H1 (cell line): ENCODE data around the gene MAP4K1. TPM values are rescaled to one million over a fixed set of nuclear protein-coding genes. Genes with fewer than 3 reads are reported as not detected.

Experiments used
- CTCF ChIA-PET: fragments of 300-600 bp; sonication (Branson Sonifier 250); formaldehyde crosslinking; loops from one replicate; lab custom pipeline; 2021; ENCODE audit not compliant: partially characterized antibody; lab: Charles Lee
- POLR2A ChIA-PET: fragments of 300-600 bp; sonication (Branson Sonifier 250); formaldehyde crosslinking; loops from one replicate; lab custom pipeline; 2021; ENCODE audit warnings: inconsistent platforms; ENCODE audit not compliant: partially characterized antibody; lab: Charles Lee
- DNase-seq, 2 experiments: peaks; one replicate each; pipeline versions ENCODE4 v3.0.0 to v3.0.0-alpha.2; 2010 to 2022; ENCODE audit warnings: low spot score in 2 of 2, low read depth in 1 of 2, mixed read lengths in 1 of 2
- FAIRE-seq: peaks from 2 replicates; lab custom pipeline; 2011; peaks lifted over from hg19 to GRCh38; lab: Jason Lieb, UNC
- H2AFZ ChIP-seq: 2 replicates; pipeline ENCODE4 v1.8.1; 2012; ENCODE audit warnings: low read length, inconsistent platforms
- H2AK5ac ChIP-seq: 2 replicates; pipeline ENCODE4 v1.6.1; 2013; ENCODE audit warnings: low read depth, low read length
- H2BK120ac ChIP-seq: replicated peaks from 2 replicates; pipeline ENCODE3; 2013; ENCODE audit warnings: low read depth, low read length, inconsistent platforms
- H2BK12ac ChIP-seq: 2 replicates; pipeline ENCODE4 v1.6.1; 2013; ENCODE audit warnings: low read depth, low read length
- H2BK15ac ChIP-seq: 2 replicates; pipeline ENCODE4 v1.6.1; 2013; ENCODE audit warnings: low read length
- H2BK20ac ChIP-seq: 2 replicates; pipeline ENCODE4 v1.6.1; 2013; ENCODE audit warnings: low read length
- H2BK5ac ChIP-seq: 2 replicates; pipeline ENCODE4 v1.6.1; 2013; ENCODE audit warnings: low read depth, low read length
- H3K14ac ChIP-seq: 2 replicates; pipeline ENCODE4 v1.6.1; 2013; ENCODE audit warnings: inconsistent platforms; ENCODE audit not compliant: insufficient read length
- H3K18ac ChIP-seq: 2 replicates; pipeline ENCODE4 v1.6.1; 2013; ENCODE audit warnings: low read length; ENCODE audit errors: extremely low read depth
- H3K23ac ChIP-seq: 2 replicates; pipeline ENCODE4 v1.6.1; 2013; ENCODE audit warnings: inconsistent platforms; ENCODE audit not compliant: insufficient read length
- H3K23me2 ChIP-seq: 2 replicates; pipeline ENCODE4 v1.6.1; 2013; ENCODE audit warnings: low read depth, low read length
- H3K27ac ChIP-seq: 2 replicates; pipeline ENCODE4 v1.6.1; 2011; ENCODE audit warnings: low read depth, low read length, inconsistent platforms
- H3K27me3 ChIP-seq, 4 experiments: replicated peaks in 1 of 4; 1 replicate in 1 of 4; 2 replicates in 3 of 4; pipeline versions ENCODE4 v1.6.1 to v1.8.1; 2011 to 2013; ENCODE audit warnings: low read length in 3 of 4, mild to moderate bottlenecking in 3 of 4, inconsistent platforms in 2 of 4, mixed read lengths in 2 of 4, moderate library complexity in 1 of 4; ENCODE audit not compliant: control insufficient read depth in 3 of 4, insufficient read depth in 3 of 4; ENCODE audit errors: extremely low read depth in 1 of 4
- H3K36me3 ChIP-seq, 4 experiments: 2 replicates each; pipeline versions ENCODE4 v1.6.1 to v1.8.1; 2011 to 2013; ENCODE audit warnings: mild to moderate bottlenecking in 4 of 4, low read length in 3 of 4, moderate library complexity in 2 of 4, control low read depth in 1 of 4, inconsistent platforms in 1 of 4; ENCODE audit not compliant: insufficient read depth in 4 of 4, control insufficient read depth in 2 of 4
- H3K4ac ChIP-seq: replicated peaks from 2 replicates; pipeline ENCODE3; 2013; ENCODE audit warnings: low read length, low read depth, mixed read lengths, inconsistent platforms; ENCODE audit not compliant: insufficient read length
- H3K4me1 ChIP-seq, 4 experiments: replicated peaks in 1 of 4; 1 replicate in 1 of 4; 2 replicates in 3 of 4; pipeline versions ENCODE4 v1.6.1 to v1.8.1; 2011 to 2013; ENCODE audit warnings: low read length in 3 of 4, inconsistent platforms in 2 of 4, mixed read lengths in 1 of 4; ENCODE audit not compliant: insufficient read depth in 4 of 4, control insufficient read depth in 3 of 4
- H3K4me2 ChIP-seq, 2 experiments: 2 replicates each; pipeline versions ENCODE4 v1.6.1 to v1.8.1; 2011 to 2013; ENCODE audit warnings: low read depth in 2 of 2, low read length in 2 of 2, control low read depth in 1 of 2, inconsistent platforms in 1 of 2, mild to moderate bottlenecking in 1 of 2; ENCODE audit not compliant: insufficient read depth in 1 of 2
- H3K4me3 ChIP-seq, 4 experiments: fragments of 200-600, 300-600 bp in 1 of 4; sonication (generic), shearing (Covaris generic), sonication (Bioruptor Twin) in 1 of 4; 2 replicates each; pipeline versions ENCODE4 v1.5.1 to v1.8.1; 2011 to 2016; ENCODE audit warnings: low read length in 4 of 4, low read depth in 3 of 4, control low read depth in 2 of 4, inconsistent platforms in 2 of 4, mild to moderate bottlenecking in 2 of 4, mixed read lengths in 1 of 4, moderate library complexity in 1 of 4; ENCODE audit not compliant: insufficient read depth in 2 of 4; ENCODE audit errors: extremely low read depth in 1 of 4
- H3K56ac ChIP-seq: replicated peaks from 2 replicates; pipeline ENCODE3; 2013; ENCODE audit warnings: low read depth, mild to moderate bottlenecking, mixed read lengths, low read length, inconsistent platforms; ENCODE audit not compliant: insufficient read length
- H3K79me1 ChIP-seq: 2 replicates; pipeline ENCODE4 v1.6.1; 2013; ENCODE audit warnings: low read depth, low read length, control low read depth
- H3K79me2 ChIP-seq, 2 experiments: 2 replicates each; pipeline versions ENCODE4 v1.6.1 to v1.8.1; 2012 to 2013; ENCODE audit warnings: low read length in 2 of 2, mild to moderate bottlenecking in 2 of 2, inconsistent platforms in 1 of 2; ENCODE audit not compliant: insufficient read depth in 2 of 2, control insufficient read depth in 1 of 2
- H3K9ac ChIP-seq, 4 experiments: replicated peaks in 1 of 4; 1 replicate in 1 of 4; 2 replicates in 3 of 4; pipeline versions ENCODE4 v1.6.1 to v1.8.1; 2011 to 2013; ENCODE audit warnings: low read depth in 3 of 4, low read length in 3 of 4, control low read depth in 2 of 4, mild to moderate bottlenecking in 2 of 4, moderate library complexity in 2 of 4, inconsistent platforms in 1 of 4; ENCODE audit errors: extremely low read depth in 1 of 4
- H3K9me3 ChIP-seq, 2 experiments: 2 replicates each; pipeline versions ENCODE4 v1.6.1 to v1.8.1; 2012 to 2013; ENCODE audit warnings: mild to moderate bottlenecking in 2 of 2, moderate library complexity in 2 of 2, control low read depth in 1 of 2, inconsistent platforms in 1 of 2, low read depth in 1 of 2, low read length in 1 of 2, mixed read lengths in 1 of 2; ENCODE audit not compliant: insufficient read depth in 2 of 2
- H4K20me1 ChIP-seq, 2 experiments: replicated peaks in 1 of 2; 2 replicates each; pipeline versions ENCODE3 to v1.8.1; 2011 to 2013; ENCODE audit warnings: inconsistent platforms in 2 of 2, low read length in 2 of 2, mild to moderate bottlenecking in 1 of 2; ENCODE audit not compliant: insufficient read depth in 2 of 2, control insufficient read depth in 1 of 2
- H4K5ac ChIP-seq: 2 replicates; pipeline ENCODE4 v1.6.1; 2013; ENCODE audit warnings: low read length, low read depth, mixed read lengths, inconsistent platforms; ENCODE audit not compliant: insufficient read length
- H4K8ac ChIP-seq: 2 replicates; pipeline ENCODE4 v1.8.0; 2013; ENCODE audit warnings: mild to moderate bottlenecking, moderate library complexity, low read length, inconsistent platforms; ENCODE audit not compliant: insufficient read depth; ENCODE audit errors: extremely low read depth
- H4K91ac ChIP-seq: replicated peaks from 2 replicates; pipeline ENCODE3; 2013; ENCODE audit warnings: low read length, mixed read lengths, inconsistent platforms; ENCODE audit not compliant: insufficient read length
- E2F6 ChIP-seq: IDR thresholded peaks from 2 replicates; pipeline ENCODE4 v1.6.1; 2012; ENCODE audit warnings: inconsistent platforms
- EP300 ChIP-seq, 2 experiments: IDR thresholded peaks; 1 replicate in 1 of 2; 2 replicates in 1 of 2; pipeline ENCODE4 v1.6.1; 2011 to 2012; ENCODE audit warnings: low read depth in 2 of 2, low read length in 2 of 2, mild to moderate bottlenecking in 2 of 2, borderline replicate concordance in 1 of 2, inconsistent platforms in 1 of 2, moderate library complexity in 1 of 2
- GTF2F1 ChIP-seq: IDR thresholded peaks from 2 replicates; pipeline ENCODE4 v1.6.1; 2012; ENCODE audit warnings: low read depth, low read length, improper control_type of control experiment, borderline replicate concordance
- HDAC6 ChIP-seq: IDR thresholded peaks from one replicate; pipeline ENCODE4 v1.7.1; 2012; ENCODE audit warnings: low read depth, mild to moderate bottlenecking, inconsistent platforms, low read length, moderate library complexity
- RXRA ChIP-seq: IDR thresholded peaks from 2 replicates; pipeline ENCODE4 v1.6.1; 2011; ENCODE audit warnings: low read depth, mild to moderate bottlenecking, low read length, moderate library complexity; ENCODE audit not compliant: insufficient read depth
- SIX5 ChIP-seq: IDR thresholded peaks from 2 replicates; pipeline ENCODE4 v1.6.1; 2011; ENCODE audit warnings: mild to moderate bottlenecking, low read depth, low read length
- SP1 ChIP-seq: IDR thresholded peaks from 2 replicates; pipeline ENCODE4 v1.6.1; 2011; ENCODE audit warnings: low read depth, low read length
- SRF ChIP-seq: IDR thresholded peaks from 2 replicates; pipeline ENCODE4 v1.6.1; 2011; ENCODE audit warnings: mild to moderate bottlenecking, low read depth, low read length, moderate library complexity
- SUZ12 ChIP-seq: fragments of 200-600 bp; sonication (generic); IDR thresholded peaks from 2 replicates; pipeline ENCODE4 v1.6.1; 2012; ENCODE audit warnings: mild to moderate bottlenecking, inconsistent platforms, low read length, moderate library complexity, mixed read lengths
- WGBS, 2 experiments: shearing (Covaris generic) in 1 of 2; methylation state at CpG; one replicate each; pipeline versions ENCODE4 v1.1.6 to v1.1.7; 2013 to 2015; ENCODE audit warnings: low lambda C conversion rate in 2 of 2, mixed read lengths in 2 of 2, inconsistent platforms in 1 of 2, low coverage in 1 of 2, missing lambda C conversion rate in 1 of 2; ENCODE audit not compliant: insufficient replicate concordance in 2 of 2, insufficient coverage in 1 of 2, insufficient read length in 1 of 2; ENCODE audit errors: extremely low coverage in 1 of 2, missing lambda C conversion rate in 1 of 2; 5-methylcytosine and 5-hydroxymethylcytosine counted together
- polyA plus RNA-seq, 7 experiments: library from polyadenylated mRNA; depleted of rRNA in 3 of 7; stranded (reverse) in 5 of 7; unstranded in 2 of 7; fragments of >200 nt in 5 of 7; fragments of 200-250 nt in 2 of 7; gene quantifications; 1 replicate in 5 of 7; 2 replicates in 1 of 7; 4 replicates in 1 of 7; pipeline versions ENCODE4 v1.2.1 to v1.2.3, GENCODE V29; 2011 to 2013; ENCODE audit warnings: missing spikeins in 2 of 7, mixed read lengths in 2 of 7
- total RNA-seq: library from RNA; stranded (reverse); fragmentation: NEBNext Ultra II Directional; extraction: Animal tissue kit (Norgen Biotek cat#: 25700); gene quantifications from 2 replicates; pipeline ENCODE4 v1.2.1, GENCODE V29; 2021

MAP4K1 gene
- total and polyA plus RNA-seq, 2 of the 8 experiments (the other 6 are each of a cell fraction or from before 2014, with no cell fraction given): 9.0 to 10.4 TPM

DNA sequence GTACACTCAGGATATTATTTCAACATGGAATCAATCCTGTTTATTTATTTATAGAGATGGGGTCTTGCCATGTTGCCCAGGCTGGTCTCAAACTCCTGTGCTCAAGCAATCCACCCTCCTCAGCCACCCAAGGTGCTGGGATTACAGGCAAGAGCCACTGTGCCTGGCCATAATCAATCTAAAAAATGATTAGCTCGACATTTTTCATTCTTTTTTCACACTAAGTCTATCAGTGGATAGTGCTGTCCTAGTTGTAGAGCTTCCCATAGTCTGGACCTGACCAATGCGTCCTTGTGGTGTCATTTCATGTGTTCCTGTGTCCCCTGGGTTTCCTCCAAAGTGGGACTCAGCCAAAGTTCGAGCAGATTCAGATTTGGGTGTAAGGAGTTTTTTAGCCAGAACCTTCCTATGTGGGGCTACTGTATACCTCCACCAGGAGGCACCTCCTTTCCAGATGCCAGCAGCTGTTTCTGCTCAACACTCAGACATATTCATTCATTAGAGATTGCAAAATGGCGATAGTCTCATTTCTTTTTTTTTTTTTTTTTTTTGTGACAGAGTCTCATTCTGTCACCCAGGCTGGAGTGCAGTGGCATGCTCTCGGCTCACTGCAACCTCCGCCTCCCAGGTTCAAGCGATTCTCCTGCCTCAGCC lies 61.1 kb downstream of the MAP4K1 start:
- FAIRE-seq: no peak
- H2AFZ ChIP-seq: no peak overlapping the region
- TF ChIP-seq SRF: no peak
- TF ChIP-seq RXRA: no peak
- TF ChIP-seq SIX5: no peak
- no peak for TF ChIP-seq HDAC6
- no peak for TF ChIP-seq E2F6
- no peak for TF ChIP-seq GTF2F1
- TF ChIP-seq SUZ12: no peak
- no peak for TF ChIP-seq SP1
- TF ChIP-seq EP300 (IDR thresholded peaks at IDR 0.05; ENCODE audit: borderline replicate concordance in 1 of 2, low read depth in 2 of 2, low read length in 2 of 2): no peak

More for the DNA sequence above, 61.1 kb downstream of the MAP4K1 start:
- WGBS, 2 experiments: 92% methylated on average over 6 of the region's 7 CpGs; no CpG with 5 or more reads in 1 of the 2 experiments
- H3K4me1 ChIP-seq: no peaks in the 10 kb centered on the region
- POLR2A ChIA-PET: interaction anchor here (0.9 kb wide), 1 partner anchor 10 kb away, joined by 3 read pairs; no protein-coding TSS in a partner anchor
- no peak overlapping the region; a peak in 1 of 7 replicates for H3K9ac ChIP-seq
- H3K18ac ChIP-seq: no peak overlapping the region
- H4K91ac ChIP-seq: no peak overlapping the region
- no peak overlapping the region for H3K23ac ChIP-seq
- no peak overlapping the region for H3K4me2 ChIP-seq
- peaks cover 0 to 7% (median 0%) of the 10 kb centered on the region in 4 experiments; a peak in 1 of 8 replicates for H3K36me3 ChIP-seq
- H3K4ac ChIP-seq: no peak overlapping the region
- no peak overlapping the region for H3K14ac ChIP-seq
- no peak overlapping the region for H2BK20ac ChIP-seq
- H4K8ac ChIP-seq: no peak overlapping the region
- no peak overlapping the region for H2BK12ac ChIP-seq
- no peaks in the 10 kb centered on the region for H3K79me2 ChIP-seq
- no peak overlapping the region for H3K56ac ChIP-seq
- H2BK15ac ChIP-seq: no peak overlapping the region
- CTCF ChIA-PET: interaction anchor here (0.9 to 1.8 kb wide), 5 partner anchors 10 to 142 kb away, joined by 4 to 5 read pairs (median 4); no protein-coding TSS in a partner anchor
- DNase-seq: no peak
- no peaks in the 10 kb centered on the region for H3K79me1 ChIP-seq
- no peaks in the 10 kb centered on the region for H3K27me3 ChIP-seq
- no peak overlapping the region for H2BK5ac ChIP-seq
- H3K23me2 ChIP-seq: no peaks in the 10 kb centered on the region
- H3K27ac ChIP-seq: no peak overlapping the region
- no peak overlapping the region for H2BK120ac ChIP-seq
- peaks cover 0 to 3% of the 10 kb centered on the region in 2 experiments for H4K20me1 ChIP-seq
- H4K5ac ChIP-seq: no peak overlapping the region
- H3K9me3 ChIP-seq: no peaks in the 10 kb centered on the region
- H3K4me3 ChIP-seq: no peak overlapping the region
- H2AK5ac ChIP-seq: no peak overlapping the region
